GM18907 (cell line): ENCODE data around the gene SLC44A3.

Experiments used
- ATAC-seq: cut with Tn5 transposase; IDR thresholded peaks from one replicate; pipeline ENCODE4 v1.9.1; 2021; ENCODE audit warnings: mild to moderate bottlenecking, moderate library complexity; ENCODE audit not compliant: unreplicated experiment

SLC44A3 gene

GRCh38 chr1:94871031-94871430 lies 50.9 kb downstream of the SLC44A3 start:
- ATAC-seq, result no peak

DNA sequence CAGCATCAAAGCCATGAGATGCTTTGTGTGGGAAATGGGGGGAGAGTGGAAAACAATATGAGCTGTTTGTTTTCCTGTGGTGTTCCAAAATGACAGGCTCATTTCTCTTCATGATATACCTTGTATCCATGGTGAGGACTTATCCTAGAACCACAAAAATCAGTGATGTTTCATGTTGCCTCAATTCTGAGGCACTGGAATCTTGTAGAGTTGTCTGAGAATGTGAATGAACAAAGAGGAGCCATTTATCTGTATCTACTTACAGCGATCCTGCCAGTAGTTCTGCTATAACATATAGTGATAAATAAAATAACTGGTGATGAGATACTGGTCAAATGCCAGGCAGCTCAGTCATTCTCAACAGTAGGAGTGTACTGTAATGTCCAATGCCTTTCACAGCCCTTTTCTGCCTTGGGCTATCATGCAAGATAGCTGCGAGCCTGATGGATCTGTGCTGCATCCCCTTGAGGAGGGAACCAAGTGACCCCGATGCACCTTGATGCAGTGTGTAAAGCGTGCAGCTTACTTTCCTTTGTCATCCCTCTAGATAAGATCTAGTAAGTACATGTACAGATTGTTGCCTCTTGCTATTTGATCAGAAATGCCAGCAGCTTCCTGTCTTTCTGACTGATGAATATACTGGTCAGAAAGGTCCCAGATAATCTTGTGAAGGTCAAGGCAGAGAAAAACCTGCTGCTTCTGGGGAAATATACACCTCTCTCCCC lies 52.8 kb downstream of the SLC44A3 start:
- ATAC-seq, result no peak

GRCh38 chr1:94873520-94874351 lies 53.6 kb downstream of the SLC44A3 start:
- no peak for ATAC-seq

DNA sequence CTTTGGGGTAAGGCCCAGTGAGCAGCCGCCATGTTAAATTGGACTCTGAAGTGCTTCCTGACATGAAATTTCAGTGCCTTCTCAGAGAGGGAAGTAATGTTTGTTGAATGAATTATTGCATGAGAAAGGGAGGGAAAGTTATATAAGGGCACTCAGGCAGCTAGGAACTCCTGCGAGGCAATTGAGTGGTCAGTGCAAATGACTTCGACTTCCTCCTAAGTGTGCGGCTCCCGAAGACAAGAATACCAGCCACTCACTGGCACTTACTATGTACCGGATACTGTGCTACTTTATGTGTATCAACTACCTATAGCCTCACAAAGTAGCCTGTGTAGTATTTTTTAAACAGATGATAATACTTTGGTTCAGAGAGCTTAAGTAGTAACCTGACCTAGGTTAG lies 54.3 kb downstream of the SLC44A3 start:
- no peak for ATAC-seq

DNA sequence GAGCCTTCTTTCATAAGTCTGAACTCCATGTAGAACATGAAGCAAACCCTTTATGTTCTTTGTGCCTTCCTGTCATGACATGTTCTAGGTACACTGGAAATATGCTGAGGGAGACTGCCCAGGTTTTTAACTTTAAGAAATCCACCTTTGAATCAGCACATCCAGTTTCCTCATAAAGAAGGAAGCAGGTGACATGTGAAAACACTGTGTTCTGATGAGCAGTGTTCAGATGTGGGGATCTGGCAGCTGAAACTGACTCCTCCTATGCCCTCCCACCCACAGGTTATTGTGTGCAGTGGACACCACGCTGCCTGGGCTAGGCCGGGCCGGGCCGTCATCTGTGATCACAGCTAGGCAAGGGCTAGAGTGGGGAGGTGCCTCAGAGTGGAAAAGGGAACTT lies 55.6 kb downstream of the SLC44A3 start:
- no peak for ATAC-seq

DNA sequence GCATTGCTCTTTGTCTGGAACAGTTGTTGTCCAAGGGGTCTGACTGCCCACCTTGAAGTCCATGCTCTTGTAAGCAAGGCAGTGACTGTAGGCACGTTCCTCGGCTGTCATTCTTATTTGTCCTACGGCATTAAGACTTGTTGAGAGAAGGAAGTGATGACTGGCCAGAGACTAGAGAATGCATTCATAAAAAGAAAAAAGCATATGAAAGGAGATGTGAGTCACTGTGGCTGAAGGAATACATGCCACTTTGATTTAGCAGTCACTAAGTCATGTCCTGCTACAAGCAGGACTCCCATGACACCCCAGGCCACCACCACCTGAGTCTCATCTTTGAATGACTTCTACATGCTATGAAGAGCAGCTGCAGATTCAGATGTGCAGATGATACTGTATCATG lies 56.2 kb downstream of the SLC44A3 start:
- no peak for ATAC-seq

DNA sequence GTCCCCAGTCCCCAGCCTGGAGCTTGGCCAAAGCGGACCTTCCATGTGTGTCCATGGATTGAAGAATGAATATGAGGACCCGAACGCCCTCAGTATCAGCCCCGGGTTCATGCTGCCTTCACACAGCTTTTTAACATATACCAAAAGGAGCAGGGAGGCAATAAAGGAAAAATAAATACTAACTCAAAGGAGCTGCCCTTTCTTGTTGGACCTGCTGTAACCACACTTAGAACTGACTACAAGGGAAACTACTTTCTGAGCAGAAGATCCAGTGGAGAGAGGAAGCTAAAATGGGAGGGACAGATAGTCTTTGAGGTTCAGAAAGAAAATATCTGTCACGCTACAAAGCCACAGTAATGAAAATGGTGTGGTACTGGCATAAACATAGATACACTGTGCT lies 58.2 kb downstream of the SLC44A3 start:
- ATAC-seq, result no peak

- ATAC-seq, result no peak
These were observed 63.5 kb downstream of the SLC44A3 start for GRCh38 chr1:94883691-94884090.

- no peak for ATAC-seq
These were observed 63.9 kb downstream of the SLC44A3 start for GRCh38 chr1:94884106-94884505.

- no peak for ATAC-seq
These were observed 64.3 kb downstream of the SLC44A3 start for GRCh38 chr1:94884507-94884906.

- no peak for ATAC-seq
These were observed 66.2 kb downstream of the SLC44A3 start for GRCh38 chr1:94886361-94886760.

- no peak for ATAC-seq
These were observed 66.9 kb downstream of the SLC44A3 start for GRCh38 chr1:94887106-94887505.

- ATAC-seq, result no peak
These were observed 67.5 kb downstream of the SLC44A3 start for GRCh38 chr1:94887603-94888171.

DNA sequence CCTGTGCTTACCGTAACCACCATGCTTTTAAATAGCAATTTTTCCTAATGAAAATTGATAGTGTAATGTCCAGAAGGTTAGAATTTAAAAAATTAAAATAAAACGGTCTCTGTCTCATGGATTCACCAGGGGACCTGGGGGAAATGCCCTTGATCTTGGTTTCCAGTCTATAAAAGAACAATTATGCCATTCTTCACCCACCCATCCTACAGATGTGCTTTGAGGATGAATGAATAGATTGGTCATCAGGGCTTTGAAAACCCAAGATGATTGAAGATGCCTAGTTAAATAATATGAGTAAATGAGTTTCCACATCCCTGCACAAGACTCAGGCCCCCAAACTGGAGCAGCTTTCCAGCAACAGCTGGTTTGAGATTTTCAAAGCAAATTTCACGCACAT lies 68.0 kb downstream of the SLC44A3 start:
- no peak for ATAC-seq

GRCh38 chr1:94892604-94893254 lies 72.6 kb downstream of the SLC44A3 start:
- ATAC-seq, result no peak

GRCh38 chr1:94894630-94895029 lies 74.5 kb downstream of the SLC44A3 start:
- no peak for ATAC-seq

DNA sequence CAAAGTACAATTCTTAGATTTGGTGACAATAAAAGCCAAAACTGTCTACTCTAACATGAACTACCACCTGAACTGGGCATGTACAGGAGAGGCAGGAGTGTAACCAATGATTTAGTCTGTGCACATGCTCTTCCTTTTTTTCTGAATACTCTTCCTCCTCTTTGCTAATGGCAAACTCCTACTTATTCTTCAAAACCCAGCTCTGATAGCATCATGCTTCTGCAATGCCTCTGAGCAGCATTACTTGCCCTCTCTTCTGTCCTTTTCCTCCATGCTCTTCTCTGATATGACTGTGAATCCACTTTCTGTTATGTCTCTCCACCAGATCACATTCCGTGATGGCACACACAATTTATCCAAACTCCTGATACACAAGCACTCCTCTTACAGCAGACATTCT lies 75.4 kb downstream of the SLC44A3 start:
- ATAC-seq, result no peak

DNA sequence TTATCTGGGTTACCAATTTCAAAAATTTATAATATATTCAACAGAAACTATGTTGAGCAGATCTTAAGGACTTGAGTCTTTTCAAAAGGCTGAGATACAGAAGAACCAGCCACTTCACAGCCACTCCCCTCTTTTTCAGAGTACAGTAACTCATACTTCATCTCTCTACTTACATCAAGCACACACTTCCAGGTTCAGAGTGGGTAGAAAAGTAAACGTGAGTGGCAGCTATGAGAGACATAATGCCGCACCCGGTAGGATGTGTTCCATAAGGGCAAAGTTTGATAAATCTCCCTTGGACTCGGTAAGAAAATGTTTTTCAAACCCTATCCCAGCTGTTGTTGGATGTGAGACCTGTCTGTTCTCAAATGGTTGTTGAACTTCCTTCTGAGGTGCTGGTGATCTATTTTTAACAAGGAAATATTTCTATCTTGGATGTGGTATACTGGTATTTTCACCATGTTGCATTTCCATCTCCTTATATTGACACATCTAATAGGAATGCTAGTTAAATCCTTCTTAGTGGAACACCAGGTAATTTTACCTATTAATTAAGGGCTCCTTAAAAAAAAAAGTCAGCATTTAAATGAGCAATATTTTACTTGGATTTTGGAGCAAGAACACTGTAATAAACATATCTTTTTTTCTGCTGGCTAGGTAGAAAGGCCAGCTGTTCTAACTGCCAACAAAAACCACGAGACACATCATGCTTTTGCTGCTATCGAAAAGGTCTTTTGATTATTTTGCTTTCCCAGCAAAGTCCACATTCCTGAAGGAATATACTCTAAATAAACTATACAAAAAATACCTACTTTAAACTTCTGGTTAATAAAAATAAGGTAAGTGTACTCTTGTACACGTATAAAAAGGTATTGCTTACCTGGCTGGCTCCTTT lies 78.6 kb downstream of the SLC44A3 start:
- ATAC-seq, result no peak

DNA sequence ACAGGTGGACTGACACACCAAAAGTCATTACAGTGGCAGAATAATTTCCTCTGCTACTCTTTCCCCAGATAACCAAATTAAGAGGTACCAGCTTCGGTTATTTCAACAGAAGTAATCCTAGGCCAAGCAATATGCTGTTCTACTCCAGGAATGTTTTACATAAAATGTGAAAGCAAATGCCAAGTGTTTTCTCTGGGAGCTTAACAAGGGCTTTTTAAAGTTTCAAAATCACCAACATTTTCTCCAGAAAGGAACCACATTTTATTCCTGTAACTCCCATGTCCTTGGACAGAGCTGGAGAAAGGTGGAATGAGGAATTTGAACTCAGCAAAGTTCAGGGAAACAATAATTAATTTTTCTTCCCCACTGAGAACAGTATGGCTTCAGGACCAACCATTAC lies 79.6 kb downstream of the SLC44A3 start:
- ATAC-seq, result no peak

DNA sequence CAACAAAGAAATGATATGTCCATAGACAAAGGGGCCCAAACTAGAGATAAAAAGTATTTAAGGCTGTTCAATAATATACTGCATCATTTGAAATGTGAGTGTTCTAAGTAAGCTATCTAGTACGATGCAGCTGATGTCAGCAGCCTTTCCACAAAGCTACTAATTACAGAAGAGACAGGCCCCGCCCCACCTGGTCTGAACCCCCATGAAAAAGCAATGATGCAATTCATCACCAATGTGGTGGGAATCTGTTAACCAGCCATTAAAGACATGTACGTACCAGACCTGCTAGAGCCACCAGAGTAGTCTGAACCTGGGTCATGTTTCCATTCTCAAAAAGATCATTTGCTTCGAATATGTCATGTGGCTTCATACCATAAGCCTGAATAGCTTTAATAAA lies 81.7 kb downstream of the SLC44A3 start:
- ATAC-seq, result no peak
